ENCODE results near the gene PDE10A. TPM values are rescaled to one million over a fixed set of nuclear protein-coding genes. Genes with fewer than 3 reads are reported as not detected.
"Not testable (repeated sequence)": the region's sequence is repeated elsewhere in the genome, so short reads cannot be mapped to it uniquely, and the experiment has no call there.

PDE10A gene
- polyA plus RNA-seq, 1 donor = 2.7 TPM

DNA sequence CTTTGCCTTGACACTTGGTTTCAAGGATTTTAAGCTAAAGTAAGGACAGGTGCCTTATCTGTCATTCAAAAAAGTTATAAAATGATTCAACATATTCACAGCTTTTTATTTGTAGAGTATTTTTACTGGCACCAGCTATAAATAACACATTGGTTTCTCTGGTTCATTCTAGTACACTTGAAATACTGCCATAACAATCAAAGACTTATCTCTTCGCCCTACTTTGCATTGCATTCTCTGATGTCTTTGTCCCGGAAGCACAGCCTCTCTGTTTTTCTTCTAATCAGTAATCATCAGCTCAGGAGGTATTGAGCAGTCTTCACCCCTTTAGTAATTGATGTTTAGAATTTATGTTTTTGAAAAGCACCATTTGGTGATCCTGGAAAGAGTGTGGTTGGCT, 156.4 kb downstream of the PDE10A start:
- Histone ChIP-seq H3K4me1 (ENCODE audit: control insufficient read depth, insufficient read depth, low read length) (no peaks in the 10 kb centered on the region), H3K4me3 (ENCODE audit: low read length) (no peak overlapping the region), H3K27ac (ENCODE audit: low read length) (no peak overlapping the region), H3K27me3 (ENCODE audit: control insufficient read depth, insufficient read depth, low read length) (no peaks in the 10 kb centered on the region), H3K9me3 (ENCODE audit: control insufficient read depth, low read depth, low read length) (no peaks in the 10 kb centered on the region), H3K36me3 (ENCODE audit: control insufficient read depth, insufficient read depth, low read length) (no peaks in the 10 kb centered on the region)
- DNase-seq = no peak
- WGBS (ENCODE audit: insufficient coverage, low lambda C conversion rate) = 93% methylated on average over 2 of the region's 2 CpGs

DNA sequence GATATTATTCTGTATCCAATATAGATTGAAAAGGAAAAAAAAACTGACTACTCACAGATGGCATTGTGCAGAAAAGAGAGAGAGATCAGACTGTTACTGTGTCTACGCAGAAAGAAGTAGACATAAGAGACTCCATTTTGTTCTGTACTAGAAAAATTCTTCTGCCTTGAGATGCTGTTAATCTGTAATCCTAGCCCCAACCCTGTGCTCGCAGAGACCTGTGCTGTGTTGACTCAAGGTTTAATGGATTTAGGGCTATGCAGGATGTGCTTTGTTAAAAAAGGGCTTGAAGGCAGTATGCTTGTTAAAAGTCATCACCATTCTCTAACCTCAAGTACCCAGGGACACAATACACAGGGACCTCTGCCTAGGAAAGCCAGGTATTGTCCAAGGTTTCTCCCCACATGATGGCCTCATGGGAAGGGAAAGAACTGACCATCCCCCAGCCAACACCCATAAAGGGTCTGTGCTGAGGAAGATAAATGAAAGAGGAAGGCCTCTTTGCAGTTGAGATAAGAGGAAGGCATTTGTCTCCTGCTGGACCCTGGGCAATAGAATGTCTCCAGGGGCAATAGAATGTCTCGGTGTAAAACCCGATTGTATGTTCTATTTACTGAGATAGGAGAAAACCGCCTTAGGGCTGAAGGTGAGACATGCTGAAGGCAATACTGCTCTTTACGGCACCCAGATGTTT, 162.7 kb downstream of the PDE10A start:
- not testable (repeated sequence) for DNase-seq; H3K9me3 ChIP-seq (ENCODE audit: control insufficient read depth, low read depth, low read length); H3K4me1 ChIP-seq (ENCODE audit: control insufficient read depth, insufficient read depth, low read length); H3K27me3 ChIP-seq (ENCODE audit: control insufficient read depth, insufficient read depth, low read length); H3K4me3 ChIP-seq (ENCODE audit: low read length); H3K36me3 ChIP-seq (ENCODE audit: control insufficient read depth, insufficient read depth, low read length); H3K27ac ChIP-seq (ENCODE audit: low read length)
- WGBS (ENCODE audit: insufficient coverage, low lambda C conversion rate) = 67% methylated on average over 1 of the region's 6 CpGs

DNA sequence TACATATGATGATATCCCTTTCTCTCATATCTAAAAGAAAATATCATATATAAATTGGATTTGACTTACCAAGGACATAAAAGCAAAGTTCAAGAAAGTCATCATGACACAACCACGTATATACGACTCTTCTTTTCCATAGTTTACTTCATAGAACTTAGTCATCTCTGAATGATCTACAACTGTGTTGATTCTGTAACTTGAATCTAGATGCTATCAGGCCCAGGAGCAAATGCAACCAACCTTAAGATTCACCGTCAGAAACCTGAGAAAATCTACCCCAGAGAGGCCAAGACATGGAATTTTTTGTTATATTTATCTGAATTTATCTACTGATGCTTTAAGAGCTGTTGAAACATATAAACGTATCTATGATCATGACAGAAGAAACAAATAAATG, 165.6 kb downstream of the PDE10A start:
- no peaks in the 10 kb centered on the region for H3K9me3 ChIP-seq (ENCODE audit: control insufficient read depth, low read depth, low read length)
- no peak overlapping the region for H3K27ac ChIP-seq (ENCODE audit: low read length)
- H3K36me3 ChIP-seq (ENCODE audit: control insufficient read depth, insufficient read depth, low read length) = no peaks in the 10 kb centered on the region
- no peaks in the 10 kb centered on the region for H3K4me1 ChIP-seq (ENCODE audit: control insufficient read depth, insufficient read depth, low read length)
- no peaks in the 10 kb centered on the region for H3K27me3 ChIP-seq (ENCODE audit: control insufficient read depth, insufficient read depth, low read length)
- no peak for DNase-seq
- 70% methylated on average over 3 of the region's 4 CpGs for WGBS (ENCODE audit: insufficient coverage, low lambda C conversion rate)
- H3K4me3 ChIP-seq (ENCODE audit: low read length) = no peak overlapping the region

DNA sequence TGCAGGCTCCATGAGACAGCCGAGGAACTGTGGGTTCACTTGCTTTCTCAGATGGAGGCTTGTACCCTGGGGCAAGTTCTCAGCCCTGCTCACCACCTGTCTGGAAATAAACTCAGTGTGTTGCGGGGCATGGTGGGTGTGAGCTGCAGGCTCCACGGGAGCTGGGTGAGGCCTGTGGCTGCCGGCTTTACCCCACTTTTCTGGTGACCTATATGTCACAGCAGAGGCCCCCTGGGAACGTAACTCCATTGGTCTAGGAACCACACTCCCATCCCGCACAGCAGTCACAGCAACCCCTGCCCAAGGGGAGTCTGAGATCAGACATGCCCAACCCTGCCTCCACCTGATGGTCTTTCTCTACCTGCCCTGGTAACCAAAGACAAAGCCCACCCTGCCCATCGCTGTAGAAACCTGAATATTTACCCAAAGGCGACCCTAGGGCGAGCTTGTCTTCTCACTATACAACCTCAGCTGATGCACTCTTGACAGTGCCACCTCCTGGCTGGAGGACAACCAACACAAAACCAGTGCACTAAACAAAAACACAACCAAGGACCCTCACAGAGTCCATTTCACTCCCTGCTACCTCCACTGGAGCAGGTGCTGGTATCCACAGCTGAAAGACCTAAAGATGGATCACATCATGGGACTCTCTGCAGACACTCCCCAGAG, 174.3 kb downstream of the PDE10A start:
- Histone ChIP-seq H3K9me3 (ENCODE audit: control insufficient read depth, low read depth, low read length) (no peaks in the 10 kb centered on the region), H3K4me1 (ENCODE audit: control insufficient read depth, insufficient read depth, low read length) (no peaks in the 10 kb centered on the region), H3K27ac (ENCODE audit: low read length) (no peak overlapping the region), H3K4me3 (ENCODE audit: low read length) (no peak overlapping the region), H3K27me3 (ENCODE audit: control insufficient read depth, insufficient read depth, low read length) (no peaks in the 10 kb centered on the region), H3K36me3 (ENCODE audit: control insufficient read depth, insufficient read depth, low read length) (no peaks in the 10 kb centered on the region)
- WGBS (ENCODE audit: insufficient coverage, low lambda C conversion rate) = no CpG with 5 or more reads among the region's 9 CpGs
- no peak for DNase-seq

DNA sequence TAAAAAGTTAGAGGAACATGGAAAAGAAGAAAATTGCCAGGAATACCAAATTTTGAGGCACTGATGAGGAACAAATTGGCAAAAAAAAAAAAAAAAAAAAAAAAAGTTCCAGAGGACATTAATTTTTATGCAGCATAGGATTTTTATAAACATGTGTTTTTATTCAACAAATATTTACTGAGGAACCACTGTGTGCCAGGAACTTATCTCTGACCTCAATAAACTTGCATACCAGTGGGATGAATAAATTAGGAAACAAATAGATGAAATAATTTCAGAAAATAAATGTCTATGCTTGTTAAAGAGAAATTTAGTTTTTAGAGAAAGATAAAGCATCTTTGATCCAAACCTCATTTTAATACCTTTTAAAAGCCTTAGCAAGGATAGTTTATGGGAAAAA, 175.1 kb downstream of the PDE10A start:
- no peaks in the 10 kb centered on the region for H3K4me1 ChIP-seq (ENCODE audit: control insufficient read depth, insufficient read depth, low read length)
- no peak for DNase-seq
- no peak overlapping the region for H3K27ac ChIP-seq (ENCODE audit: low read length)

DNA sequence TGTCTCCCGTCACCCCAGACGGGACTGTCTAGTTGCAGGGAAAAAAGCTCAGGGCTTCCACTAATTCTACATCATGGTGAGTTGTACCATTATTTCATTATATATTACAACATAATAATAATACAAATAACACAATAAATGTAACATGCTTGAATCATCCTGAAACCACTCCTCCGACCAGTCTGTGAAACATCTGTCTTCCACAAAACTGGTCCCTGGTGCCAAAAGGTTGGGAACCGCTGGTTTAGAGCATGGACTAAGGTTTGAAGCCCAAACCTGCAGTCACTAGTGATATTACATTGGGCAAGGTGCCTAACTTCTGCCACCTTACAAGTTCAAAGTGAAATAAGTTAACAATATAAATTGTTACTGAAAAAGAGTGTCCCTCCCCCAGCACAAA, 175.7 kb downstream of the PDE10A start:
- H3K4me1 ChIP-seq (ENCODE audit: control insufficient read depth, insufficient read depth, low read length) = no peaks in the 10 kb centered on the region
- H3K27ac ChIP-seq (ENCODE audit: low read length) = no peak overlapping the region
- no peaks in the 10 kb centered on the region for H3K9me3 ChIP-seq (ENCODE audit: control insufficient read depth, low read depth, low read length)
- no peak overlapping the region for H3K4me3 ChIP-seq (ENCODE audit: low read length)
- no CpG with 5 or more reads among the region's 4 CpGs for WGBS (ENCODE audit: insufficient coverage, low lambda C conversion rate)
- DNase-seq = no peak
- no peaks in the 10 kb centered on the region for H3K27me3 ChIP-seq (ENCODE audit: control insufficient read depth, insufficient read depth, low read length)
- H3K36me3 ChIP-seq (ENCODE audit: control insufficient read depth, insufficient read depth, low read length) = no peaks in the 10 kb centered on the region

More for the DNA sequence above, 175.1 kb downstream of the PDE10A start:
- Histone ChIP-seq H3K36me3 (ENCODE audit: control insufficient read depth, insufficient read depth, low read length) (no peaks in the 10 kb centered on the region), H3K4me3 (ENCODE audit: low read length) (no peak overlapping the region), H3K27me3 (ENCODE audit: control insufficient read depth, insufficient read depth, low read length) (no peaks in the 10 kb centered on the region), H3K9me3 (ENCODE audit: control insufficient read depth, low read depth, low read length) (no peaks in the 10 kb centered on the region)

DNA sequence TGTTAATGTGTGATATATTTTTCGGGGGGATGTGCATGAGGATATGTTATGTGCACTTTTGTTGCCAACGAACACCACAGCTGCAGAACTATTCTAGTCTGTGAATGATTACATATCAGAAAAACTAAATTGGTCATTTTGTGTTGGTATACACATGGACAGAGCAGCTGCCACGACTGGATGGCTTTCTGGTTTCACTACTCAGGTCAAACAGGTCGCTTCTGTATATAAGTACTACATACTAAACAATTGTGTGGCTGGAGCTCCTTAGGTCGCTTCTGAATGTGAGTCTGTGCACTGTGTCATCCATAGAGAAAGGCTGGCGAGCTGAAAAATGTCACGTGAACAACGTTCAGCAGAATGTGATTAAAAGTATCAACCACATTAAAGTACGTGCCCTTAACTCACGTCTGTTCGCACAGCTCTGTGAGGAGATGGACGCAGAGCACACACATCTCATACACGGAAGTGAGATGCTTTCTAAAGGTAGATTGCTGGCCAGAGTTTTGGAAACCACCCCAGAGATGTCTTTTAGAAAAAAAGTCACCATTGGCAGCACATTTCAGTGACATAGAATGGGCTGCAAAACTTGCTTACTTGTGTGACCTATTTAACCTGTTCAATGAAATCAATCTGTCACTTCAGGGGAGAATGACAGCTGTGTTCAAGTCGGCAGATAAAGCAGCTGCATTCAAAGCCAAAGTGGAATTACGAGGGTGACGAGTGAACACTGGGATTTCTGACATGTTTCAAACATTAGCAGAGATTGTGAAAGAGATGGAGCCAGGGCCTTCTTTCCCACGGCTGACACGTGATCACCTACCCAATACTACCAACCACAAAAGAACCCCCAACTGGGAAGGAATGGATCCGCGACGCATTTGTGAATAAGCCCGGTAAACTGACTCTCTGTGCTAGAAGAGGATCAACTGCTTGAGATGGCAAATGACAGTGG, 176.6 kb downstream of the PDE10A start:
- no peaks in the 10 kb centered on the region for H3K36me3 ChIP-seq (ENCODE audit: control insufficient read depth, insufficient read depth, low read length)
- H3K27me3 ChIP-seq (ENCODE audit: control insufficient read depth, insufficient read depth, low read length) = no peaks in the 10 kb centered on the region
- no peak for DNase-seq
- no peaks in the 10 kb centered on the region for H3K4me1 ChIP-seq (ENCODE audit: control insufficient read depth, insufficient read depth, low read length)
- no CpG with 5 or more reads among the region's 22 CpGs for WGBS (ENCODE audit: insufficient coverage, low lambda C conversion rate)
- no peaks in the 10 kb centered on the region for H3K9me3 ChIP-seq (ENCODE audit: control insufficient read depth, low read depth, low read length)
- no peak overlapping the region for H3K27ac ChIP-seq (ENCODE audit: low read length)
- H3K4me3 ChIP-seq (ENCODE audit: low read length) = no peak overlapping the region

DNA sequence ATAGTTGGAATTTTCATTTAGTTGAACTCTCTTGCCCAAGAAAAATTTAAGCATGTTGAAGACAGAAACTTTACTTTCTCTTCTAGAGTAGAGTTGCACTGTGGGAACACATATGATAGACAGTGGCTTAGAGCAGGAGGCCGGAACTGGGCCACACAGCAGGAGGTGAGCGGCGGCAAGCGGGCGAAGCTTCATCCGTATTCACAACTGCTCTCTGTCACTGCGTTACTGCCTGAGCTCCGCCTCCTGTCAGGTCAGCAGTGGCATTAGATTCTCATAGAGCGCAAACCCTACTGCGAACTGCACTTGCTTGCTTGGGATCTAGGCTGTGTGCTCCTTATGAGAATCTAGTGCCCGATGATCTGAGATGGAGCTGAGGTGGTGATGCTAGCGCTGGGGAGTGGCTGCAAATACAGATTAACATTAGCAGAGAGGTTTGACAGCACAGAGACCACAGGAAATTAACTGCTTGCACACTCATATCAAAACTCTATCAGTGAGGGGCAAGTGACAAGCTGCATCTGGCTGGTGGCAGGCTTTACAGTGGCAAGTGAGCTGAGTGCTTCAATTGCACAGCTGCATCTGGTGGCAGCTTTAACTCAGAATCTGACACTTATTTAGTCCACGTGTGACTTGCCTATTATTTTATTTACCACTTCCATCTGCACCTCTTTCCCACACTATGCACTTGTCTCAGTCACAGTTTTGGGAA, 178.7 kb downstream of the PDE10A start:
- no peak for DNase-seq
- H3K36me3 ChIP-seq (ENCODE audit: control insufficient read depth, insufficient read depth, low read length) = no peaks in the 10 kb centered on the region
- H3K4me1 ChIP-seq (ENCODE audit: control insufficient read depth, insufficient read depth, low read length) = no peaks in the 10 kb centered on the region
- H3K27me3 ChIP-seq (ENCODE audit: control insufficient read depth, insufficient read depth, low read length) = no peaks in the 10 kb centered on the region
- H3K4me3 ChIP-seq (ENCODE audit: low read length) = no peak overlapping the region
- H3K9me3 ChIP-seq (ENCODE audit: control insufficient read depth, low read depth, low read length) = no peaks in the 10 kb centered on the region
- WGBS (ENCODE audit: insufficient coverage, low lambda C conversion rate) = 67% methylated on average over 1 of the region's 13 CpGs
- H3K27ac ChIP-seq (ENCODE audit: low read length) = no peak overlapping the region

DNA sequence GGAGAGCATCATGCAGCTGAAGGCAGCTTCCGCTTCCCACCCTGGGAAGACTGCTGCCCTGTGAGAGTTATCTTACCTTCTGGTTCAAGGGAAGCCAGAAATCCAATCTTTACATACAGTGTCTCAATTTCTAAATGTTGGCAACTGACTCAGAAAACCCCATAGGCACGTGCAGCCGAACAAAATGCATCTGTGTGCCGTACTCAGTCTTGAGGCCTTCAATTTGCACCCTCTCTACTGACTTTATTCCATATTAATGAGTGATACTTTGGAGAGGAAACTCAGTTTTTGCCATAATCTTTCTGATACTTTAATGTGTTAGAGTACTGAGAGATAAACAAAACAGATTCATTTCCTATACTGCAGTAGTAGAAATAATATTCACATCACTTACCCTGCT, 181.1 kb downstream of the PDE10A start:
- WGBS (ENCODE audit: insufficient coverage, low lambda C conversion rate) = 89% methylated on average over 3 of the region's 4 CpGs
- no peak for DNase-seq
- H3K4me1 ChIP-seq (ENCODE audit: control insufficient read depth, insufficient read depth, low read length) = no peaks in the 10 kb centered on the region
- no peaks in the 10 kb centered on the region for H3K36me3 ChIP-seq (ENCODE audit: control insufficient read depth, insufficient read depth, low read length)
- H3K27me3 ChIP-seq (ENCODE audit: control insufficient read depth, insufficient read depth, low read length) = no peaks in the 10 kb centered on the region
- H3K4me3 ChIP-seq (ENCODE audit: low read length) = no peak overlapping the region
- H3K9me3 ChIP-seq (ENCODE audit: control insufficient read depth, low read depth, low read length) = no peaks in the 10 kb centered on the region
- H3K27ac ChIP-seq (ENCODE audit: low read length) = no peak overlapping the region

DNA sequence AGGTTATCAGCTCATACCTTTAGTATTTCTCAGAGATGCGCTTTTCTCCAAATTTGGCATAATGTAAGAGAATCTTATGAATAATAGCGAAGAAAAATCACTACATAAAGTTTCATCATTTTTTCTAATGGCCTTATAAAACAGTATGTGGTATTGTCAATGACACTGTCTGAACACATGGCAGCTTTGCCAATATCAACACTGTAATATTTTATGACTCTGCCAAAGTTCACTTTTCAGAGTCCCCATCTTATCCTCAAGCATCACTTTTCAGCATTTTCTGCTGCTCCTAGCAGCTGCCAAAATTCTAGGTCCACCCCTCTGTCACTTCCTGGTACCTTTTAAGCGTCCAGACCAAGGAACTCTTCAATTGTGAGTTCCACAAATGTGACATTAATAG, 182.1 kb downstream of the PDE10A start:
- Histone ChIP-seq H3K4me1 (ENCODE audit: control insufficient read depth, insufficient read depth, low read length) (no peaks in the 10 kb centered on the region), H3K27me3 (ENCODE audit: control insufficient read depth, insufficient read depth, low read length) (no peaks in the 10 kb centered on the region), H3K27ac (ENCODE audit: low read length) (no peak overlapping the region), H3K9me3 (ENCODE audit: control insufficient read depth, low read depth, low read length) (no peaks in the 10 kb centered on the region), H3K4me3 (ENCODE audit: low read length) (no peak overlapping the region), H3K36me3 (ENCODE audit: control insufficient read depth, insufficient read depth, low read length) (no peaks in the 10 kb centered on the region)
- no peak for DNase-seq
- WGBS (ENCODE audit: insufficient coverage, low lambda C conversion rate) = 100% methylated on average over 1 of the region's 3 CpGs
